Inferior parietal cortex (tissue), 1 donor: ENCODE measurements around the gene RIN2.
"Not testable (repeated sequence)": the region's sequence is repeated elsewhere in the genome, so short reads cannot be mapped to it uniquely, and the experiment has no call there.

Source experiments
- DNase-seq: peaks from one replicate; pipeline ENCODE4 v3.0.0-alpha.2; 2016; ENCODE audit errors: extremely low spot score

The RIN2 gene

GRCh38 chr20:19737025-19737424, 21.0 kb upstream of the RIN2 start:
- no peak for DNase-seq

GRCh38 chr20:19738951-19739350, 19.1 kb upstream of the RIN2 start:
- DNase-seq = no peak

GRCh38 chr20:19739351-19739750, 18.7 kb upstream of the RIN2 start:
- no peak for DNase-seq

- no peak for DNase-seq
Measured at GRCh38 chr20:19740512-19740911, 17.5 kb upstream of the RIN2 start.

- DNase-seq = no peak
Measured at GRCh38 chr20:19741924-19742323, 16.1 kb upstream of the RIN2 start.

GRCh38 chr20:19742974-19743639, 15.0 kb upstream of the RIN2 start:
- DNase-seq = no peak

GRCh38 chr20:19743640-19743995, 14.4 kb upstream of the RIN2 start:
- no peak for DNase-seq

- DNase-seq = no peak
Measured at GRCh38 chr20:19745106-19745505, 13.0 kb upstream of the RIN2 start.

GRCh38 chr20:19745584-19745983, 12.5 kb upstream of the RIN2 start:
- no peak for DNase-seq

- DNase-seq = no peak
Measured at GRCh38 chr20:19746396-19746795, 11.7 kb upstream of the RIN2 start.

GRCh38 chr20:19747903-19748302, 10.2 kb upstream of the RIN2 start:
- no peak for DNase-seq

GRCh38 chr20:19748681-19749080, 9.4 kb upstream of the RIN2 start:
- DNase-seq = no peak

- no peak for DNase-seq
Measured at GRCh38 chr20:19749618-19750071, 8.4 kb upstream of the RIN2 start.

GRCh38 chr20:19750101-19750606, 7.9 kb upstream of the RIN2 start:
- DNase-seq = no peak

- DNase-seq = no peak
Measured at GRCh38 chr20:19750907-19751636, 7.0 kb upstream of the RIN2 start.

- not testable (repeated sequence) for DNase-seq
Measured at GRCh38 chr20:19754201-19754600, 3.9 kb upstream of the RIN2 start.

GRCh38 chr20:19756761-19757486, 1.1 kb upstream of the RIN2 start:
- no peak for DNase-seq

- no peak for DNase-seq
Measured at GRCh38 chr20:19757487-19758132, 448 bp upstream of the RIN2 start.

GRCh38 chr20:19758501-19759331, 658 bp downstream of the RIN2 start:
- DNase-seq = no peak

GRCh38 chr20:19760371-19760721, 2.3 kb downstream of the RIN2 start:
- no peak for DNase-seq

- no peak for DNase-seq
Measured at GRCh38 chr20:19761326-19761725, 3.3 kb downstream of the RIN2 start.
